CD4-positive, alpha-beta T cell treated with Interleukin-10 for 1 hour (primary cell): Measurements from ENCODE around the gene RNF113A.
"Not testable (repeated sequence)": the region's sequence is repeated elsewhere in the genome, so short reads cannot be mapped to it uniquely, and the experiment has no call there.

Source experiments
- DNase-seq: peaks from one replicate; pipeline ENCODE4 v3.0.0-alpha.2; 2020

The RNF113A gene

GRCh38 chrX:119871599-119872395 is at the start of gene RNF113A, which contains the start of gene NDUFA1:
TSS of gene RNF113A (minus strand) at chrX:119871733. CDS start at chrX:119871613, 120 bp downstream.
TSS of gene NDUFA1 (plus strand) at chrX:119871832. CDS start at chrX:119871912, 80 bp downstream.
- DNase-seq = peak; percentile 89

GRCh38 chrX:119919835-119920585 is 48.5 kb upstream of the RNF113A start:
- no peak for DNase-seq

GRCh38 chrX:119917877-119918276 is 46.3 kb upstream of the RNF113A start:
- DNase-seq = no peak

GRCh38 chrX:119916310-119916709 is 44.8 kb upstream of the RNF113A start:
- no peak for DNase-seq

- no peak for DNase-seq
Measured at GRCh38 chrX:119900976-119901375, 29.4 kb upstream of the RNF113A start.

- DNase-seq = no peak
Measured at GRCh38 chrX:119899125-119899524, 27.6 kb upstream of the RNF113A start.

GRCh38 chrX:119895843-119896326 is 24.4 kb upstream of the RNF113A start, which contains the start of gene AKAP14:
TSS of gene AKAP14 (plus strand) at chrX:119895893. CDS start at chrX:119903224, 7,331 bp downstream.
- DNase-seq = no peak

GRCh38 chrX:119891961-119892692 is 20.6 kb upstream of the RNF113A start:
- DNase-seq = not testable (repeated sequence)

- not testable (repeated sequence) for DNase-seq
Measured at GRCh38 chrX:119890626-119891025, 19.1 kb upstream of the RNF113A start.

GRCh38 chrX:119887721-119888425 is 16.3 kb upstream of the RNF113A start:
- DNase-seq = peak; percentile 66

- peak; percentile 69 for DNase-seq
Measured at GRCh38 chrX:119885554-119886428, 14.3 kb upstream of the RNF113A start.

GRCh38 chrX:119880552-119881437 is 9.3 kb upstream of the RNF113A start:
- DNase-seq = peak; percentile 58

- peak; percentile 27 for DNase-seq
Measured at GRCh38 chrX:119880076-119880475, 8.5 kb upstream of the RNF113A start.

GRCh38 chrX:119878740-119879139 is 7.2 kb upstream of the RNF113A start:
- no peak for DNase-seq

GRCh38 chrX:119871245-119871598 is 311 bp downstream of the RNF113A start:
- DNase-seq = no peak

GRCh38 chrX:119870626-119871131 is 854 bp downstream of the RNF113A start:
- DNase-seq = peak; percentile 36

GRCh38 chrX:119853444-119853843 is 18.1 kb downstream of the RNF113A start:
- no peak for DNase-seq

GRCh38 chrX:119852382-119853353 is 18.9 kb downstream of the RNF113A start, which contains the start of gene UPF3B:
TSS of gene UPF3B (minus strand) at chrX:119852963. CDS start at chrX:119852928, 35 bp downstream.
- peak; percentile 96 for DNase-seq

- DNase-seq = no peak
Measured at GRCh38 chrX:119833905-119834304, 37.6 kb downstream of the RNF113A start.
